NCI-H1105 treated with DMSO at 0.1 percent for 48 hours (cell line): ENCODE data around the gene ARHGDIA.

Experiments
- DNase-seq: peaks from one replicate; lab custom pipeline; 2025; lab: John Stamatoyannopoulos, UW

The ARHGDIA gene

GRCh38 chr17:81822996-81823819 lies 47.9 kb downstream of the ARHGDIA start:
- no peak for DNase-seq

GRCh38 chr17:81822312-81822637 lies 48.9 kb downstream of the ARHGDIA start:
- no peak for DNase-seq

- DNase-seq, result no peak
These were observed 49.4 kb downstream of the ARHGDIA start for GRCh38 chr17:81821603-81822311.

- DNase-seq, result no peak
These were observed 50.0 kb downstream of the ARHGDIA start for GRCh38 chr17:81821147-81821546.

GRCh38 chr17:81819708-81820107 lies 51.4 kb downstream of the ARHGDIA start:
- no peak for DNase-seq

GRCh38 chr17:81817758-81818147 lies 53.4 kb downstream of the ARHGDIA start:
- no peak for DNase-seq
